SHP77 (cell line): Measurements from ENCODE around the gene ARHGAP28.

Experiments used
- DNase-seq, 2 experiments: peaks; one replicate each; lab custom pipeline; 2025; lab: John Stamatoyannopoulos, UW

The ARHGAP28 gene

DNA sequence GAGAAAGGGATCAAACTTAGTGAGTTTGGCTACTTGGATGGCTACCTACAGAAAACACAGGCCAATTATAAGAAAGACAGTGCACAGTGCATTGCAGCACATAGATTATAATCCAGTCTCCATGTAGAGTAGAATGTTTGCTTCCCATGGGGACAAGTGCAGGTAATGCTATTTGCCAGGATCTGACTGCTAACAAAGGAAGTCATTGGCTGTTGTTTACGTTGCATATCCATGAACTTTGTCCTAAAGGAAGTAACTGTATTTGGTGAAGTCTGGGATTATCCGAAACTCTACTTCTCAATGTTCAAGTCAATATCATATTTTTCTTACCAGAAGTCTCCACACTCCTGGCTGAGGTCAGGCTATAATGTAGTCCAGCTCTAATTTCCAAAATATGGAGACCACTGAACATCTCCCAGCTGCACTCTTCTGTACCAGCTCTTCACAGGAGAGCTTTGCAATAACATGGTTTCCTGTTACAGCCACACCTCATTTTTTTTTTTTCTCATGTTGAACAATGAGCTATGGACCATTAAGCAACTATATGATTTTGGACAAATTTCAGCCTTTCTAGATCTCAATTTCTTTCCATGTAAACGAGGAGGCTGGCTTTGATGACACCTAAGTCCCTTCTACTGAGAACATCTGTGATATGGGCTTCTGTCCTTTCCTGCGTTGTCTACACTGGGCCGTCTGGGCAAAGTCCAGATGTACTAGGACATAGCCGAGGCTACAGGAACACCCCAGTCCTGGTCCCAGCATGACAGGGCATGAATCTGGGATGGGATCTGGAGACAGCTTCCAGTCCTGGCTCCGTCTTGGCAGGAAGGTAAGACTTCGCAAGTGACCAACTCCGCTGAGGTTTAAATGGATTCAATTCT lies 233.3 kb downstream of the ARHGAP28 start:
- no peak for DNase-seq

DNA sequence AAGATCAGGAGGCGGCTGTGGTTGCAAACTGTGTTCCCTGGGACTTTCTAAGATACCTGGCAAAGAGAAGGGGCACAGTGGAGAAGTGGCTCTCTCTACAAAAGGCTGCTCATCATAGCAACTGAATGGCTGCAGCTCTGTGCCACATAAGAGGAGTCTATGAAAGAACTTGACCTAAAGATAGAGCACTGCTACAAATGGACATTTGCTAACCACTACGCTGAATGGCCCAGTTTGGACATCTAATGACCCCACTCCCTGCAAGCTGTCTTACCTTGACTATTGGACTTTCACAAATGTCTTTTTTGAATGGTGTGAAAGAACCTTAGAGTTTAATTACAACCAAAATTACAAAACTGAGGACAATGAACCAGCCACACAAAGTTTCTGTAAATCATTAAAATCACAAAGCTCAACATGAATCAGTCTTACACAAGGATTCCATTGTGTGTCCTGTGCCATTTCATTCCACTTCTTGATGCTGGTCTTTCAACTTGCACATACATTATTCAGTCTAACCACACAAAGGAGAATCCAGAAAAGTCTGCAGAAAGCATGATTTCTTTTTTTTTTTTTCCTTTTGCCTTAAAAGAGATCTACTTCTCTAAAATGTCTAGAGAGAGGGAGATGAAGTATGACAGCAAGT lies 234.1 kb downstream of the ARHGAP28 start:
- no peak for DNase-seq
